Activated CD8-positive, alpha-beta T cell treated with anti-CD3 and anti-CD28 coated beads for 36 hours (primary cell): ENCODE results near the gene TBC1D3. TPM values are rescaled to one million over a fixed set of nuclear protein-coding genes. Genes with fewer than 3 reads are reported as not detected.
"Not testable (repeated sequence)": the region's sequence is repeated elsewhere in the genome, so short reads cannot be mapped to it uniquely, and the experiment has no call there.

Source experiments
- ATAC-seq: fragments of 200-7000 bp; cut with Tn5 transposase; one replicate; pipeline ENCODE4 v1.10.0; 2021; ENCODE audit warnings: mild to moderate bottlenecking, moderate library complexity
- CTCF ChIA-PET: fragments of 350-600 bp; sonication (Branson Sonifier 250); formaldehyde crosslinking; loops from one replicate; lab custom pipeline; 2021; ENCODE audit warnings: antibody characterized with exemption; lab: Charles Lee
- POLR2A ChIA-PET: fragments of 350-600 bp; sonication (Branson Sonifier 250); formaldehyde crosslinking; loops from one replicate; lab custom pipeline; 2021; ENCODE audit warnings: antibody characterized with exemption; lab: Charles Lee
- DNase-seq: peaks from one replicate; pipeline ENCODE4 v3.0.0-alpha.2; 2020
- H3K27ac Mint-ChIP-seq: one replicate; pipeline ENCODE4 v1.8.0; 2021; ENCODE audit warnings: mild to moderate bottlenecking, mixed read lengths
- H3K27me3 Mint-ChIP-seq: one replicate; pipeline ENCODE4 v1.8.0; 2021; ENCODE audit warnings: mixed read lengths
- H3K36me3 Mint-ChIP-seq: one replicate; pipeline ENCODE4 v1.8.0; 2021; ENCODE audit warnings: low read depth, mixed read lengths
- H3K4me1 Mint-ChIP-seq: one replicate; pipeline ENCODE4 v1.8.0; 2021; ENCODE audit warnings: low read depth, mixed read lengths
- H3K4me3 Mint-ChIP-seq: one replicate; pipeline ENCODE4 v1.8.0; 2021; ENCODE audit warnings: mild to moderate bottlenecking, moderate library complexity, mixed read lengths
- H3K9me3 Mint-ChIP-seq: one replicate; pipeline ENCODE4 v1.8.0; 2021; ENCODE audit warnings: mixed read lengths
- intact Hi-C: fragments of 100-400 bp; cut with micrococcal nuclease; formaldehyde crosslinking; loops from one replicate; pipeline ENCODE4 v1.10.0; 2022
- total RNA-seq, 2 experiments: library from RNA; stranded (reverse); gene quantifications; one replicate each; pipeline ENCODE4 v1.2.3, GENCODE V29; 2021

TBC1D3 gene
- total RNA-seq, result not detected

GRCh38 chr17:38192455-38192854 lies at the start of gene TBC1D3:
Gene TBC1D3 (minus strand): TSS chr17:38192555. CDS start chr17:38191029, 1,526 bp downstream.
- CTCF ChIA-PET, POLR2A ChIA-PET, H3K27ac Mint-ChIP-seq, DNase-seq, intact Hi-C loops, H3K4me1 Mint-ChIP-seq, H3K4me3 Mint-ChIP-seq, H3K36me3 Mint-ChIP-seq, H3K27me3 Mint-ChIP-seq, H3K9me3 Mint-ChIP-seq, ATAC-seq: not testable (repeated sequence)

GRCh38 chr17:38232790-38233189 lies 40.4 kb upstream of the TBC1D3 start:
- CTCF ChIA-PET, DNase-seq, intact Hi-C loops, H3K4me3 Mint-ChIP-seq, H3K27ac Mint-ChIP-seq, H3K36me3 Mint-ChIP-seq, H3K4me1 Mint-ChIP-seq, ATAC-seq, H3K9me3 Mint-ChIP-seq, POLR2A ChIA-PET, H3K27me3 Mint-ChIP-seq: not testable (repeated sequence)

GRCh38 chr17:38225844-38226495 lies 33.6 kb upstream of the TBC1D3 start:
- CTCF ChIA-PET, H3K9me3 Mint-ChIP-seq, H3K4me3 Mint-ChIP-seq, H3K27ac Mint-ChIP-seq, ATAC-seq, POLR2A ChIA-PET, intact Hi-C loops, H3K36me3 Mint-ChIP-seq, H3K27me3 Mint-ChIP-seq, DNase-seq, H3K4me1 Mint-ChIP-seq: not testable (repeated sequence)

- CTCF ChIA-PET, H3K27ac Mint-ChIP-seq, H3K4me1 Mint-ChIP-seq, H3K36me3 Mint-ChIP-seq, intact Hi-C loops, H3K4me3 Mint-ChIP-seq, DNase-seq, ATAC-seq, POLR2A ChIA-PET, H3K9me3 Mint-ChIP-seq, H3K27me3 Mint-ChIP-seq: not testable (repeated sequence)
Observed at GRCh38 chr17:38220867-38221266, 28.5 kb upstream of the TBC1D3 start.

GRCh38 chr17:38200271-38200670 lies 7.9 kb upstream of the TBC1D3 start:
- H3K4me1 Mint-ChIP-seq, POLR2A ChIA-PET: not testable (repeated sequence)

GRCh38 chr17:38134860-38135259 lies 57.5 kb downstream of the TBC1D3 start:
- POLR2A ChIA-PET, H3K4me3 Mint-ChIP-seq, H3K27me3 Mint-ChIP-seq, H3K9me3 Mint-ChIP-seq, H3K36me3 Mint-ChIP-seq, CTCF ChIA-PET, DNase-seq, ATAC-seq, intact Hi-C loops, H3K27ac Mint-ChIP-seq, H3K4me1 Mint-ChIP-seq: not testable (repeated sequence)

More at GRCh38 chr17:38200271-38200670, 7.9 kb upstream of the TBC1D3 start:
- CTCF ChIA-PET, intact Hi-C loops, ATAC-seq, DNase-seq, H3K4me3 Mint-ChIP-seq, H3K36me3 Mint-ChIP-seq, H3K27me3 Mint-ChIP-seq, H3K9me3 Mint-ChIP-seq, H3K27ac Mint-ChIP-seq: not testable (repeated sequence)

Other genes with a start within 250 kb of the TBC1D3 start
- gene TBC1D3L, start 203.5 kb downstream of the TBC1D3 start, total RNA-seq, result 10 to 100 TPM; 14.4 to 15.6 TPM
- 1 to 10 TPM in 1 of 2 experiments, under 1 TPM in 1; 0.29 to 1.1 TPM for gene TBC1D3D, start 188.6 kb downstream of the TBC1D3 start, total RNA-seq
- not detected for gene TBC1D3C, start 123.9 kb downstream of the TBC1D3 start, total RNA-seq
- not detected for gene TBC1D3E, start 64.6 kb downstream of the TBC1D3 start, total RNA-seq
- gene MRPL45, start 104.6 kb upstream of the TBC1D3 start, total RNA-seq, result 10 to 100 TPM; 54.3 to 54.6 TPM
- under 1 TPM in 1 of 2 experiments, not detected in 1; 0.07 TPM for gene GPR179, start 151.4 kb upstream of the TBC1D3 start, total RNA-seq
- gene SOCS7, start 159.3 kb upstream of the TBC1D3 start, total RNA-seq, result 10 to 100 TPM; 18.0 to 18.9 TPM
- under 1 TPM; 0.40 to 0.47 TPM for gene ARHGAP23, start 235.9 kb upstream of the TBC1D3 start, total RNA-seq